HG03139 (cell line): ENCODE measurements around the gene SAFB2.
A peak's percentile ranks its signal among the peaks of the same experiment; 100 is the strongest.

Experiments used
- ATAC-seq: cut with Tn5 transposase; IDR thresholded peaks from one replicate; pipeline ENCODE4 v1.9.1; 2021; ENCODE audit not compliant: unreplicated experiment

SAFB2 gene

GRCh38 chr19:5622465-5623396 lies at the start of gene SAFB2, which contains the start of gene SAFB:
Gene SAFB2 (minus strand): TSS chr19:5622776. CDS start chr19:5622715, 61 bp downstream.
Gene SAFB (plus strand): TSS chr19:5623083. CDS start chr19:5623206, 123 bp downstream.
- ATAC-seq, result peak; percentile 80

- ATAC-seq, result no peak
Observed at GRCh38 chr19:5671600-5671999, 49.0 kb upstream of the SAFB2 start.

DNA sequence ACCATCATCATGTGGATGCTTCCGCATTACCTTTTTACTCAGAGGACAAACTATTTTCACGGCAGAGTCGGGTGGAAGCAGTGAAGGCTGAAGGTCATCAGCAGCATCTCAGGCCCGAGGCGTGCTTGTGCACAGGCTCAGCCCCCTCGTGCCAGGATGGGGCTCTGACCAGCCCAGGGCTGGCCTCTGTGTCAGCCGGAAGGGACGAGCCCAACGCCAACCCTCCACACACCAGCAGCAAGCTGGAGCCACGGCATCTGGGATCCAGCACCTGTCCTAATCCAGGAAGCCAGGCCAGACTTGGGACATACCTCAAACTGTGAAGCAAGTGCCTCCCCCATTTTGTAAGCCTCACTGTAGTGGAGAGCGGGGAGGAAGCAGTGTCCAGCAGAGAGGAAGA lies 46.6 kb upstream of the SAFB2 start:
- ATAC-seq, result no peak

- no peak for ATAC-seq
Observed at GRCh38 chr19:5667751-5668271, 45.2 kb upstream of the SAFB2 start.

DNA sequence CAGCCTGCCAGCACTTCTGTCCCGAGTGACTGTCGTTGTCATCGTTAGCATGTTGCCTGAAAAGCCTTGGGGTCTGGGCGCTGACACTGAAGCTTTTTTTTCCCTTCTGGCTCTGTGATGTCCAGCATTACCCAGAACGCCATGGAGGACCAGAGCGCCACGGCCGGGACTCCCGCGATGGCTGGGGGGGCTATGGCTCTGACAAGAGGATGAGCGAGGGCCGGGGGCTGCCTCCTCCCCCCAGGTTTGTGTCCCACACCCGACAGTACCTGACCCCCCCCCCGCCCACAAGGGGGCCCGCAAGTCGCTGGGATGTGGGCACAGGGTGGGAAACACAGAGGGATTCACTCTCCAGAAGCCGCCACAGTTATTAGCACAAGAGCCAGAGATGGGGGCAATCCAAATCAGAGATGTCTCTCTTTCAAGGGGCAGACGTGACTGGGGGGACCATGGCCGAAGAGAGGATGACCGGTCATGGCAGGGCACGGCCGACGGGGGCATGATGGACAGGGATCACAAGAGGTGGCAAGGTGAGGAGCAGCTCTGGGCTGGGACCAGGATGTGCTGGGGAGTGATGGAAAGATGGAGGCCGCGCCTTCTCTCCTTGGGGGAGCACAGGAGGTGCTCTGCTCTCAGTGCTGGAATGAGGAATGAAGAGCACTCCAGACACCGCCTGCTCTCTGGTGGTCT lies 44.5 kb upstream of the SAFB2 start:
- ATAC-seq, result no peak

DNA sequence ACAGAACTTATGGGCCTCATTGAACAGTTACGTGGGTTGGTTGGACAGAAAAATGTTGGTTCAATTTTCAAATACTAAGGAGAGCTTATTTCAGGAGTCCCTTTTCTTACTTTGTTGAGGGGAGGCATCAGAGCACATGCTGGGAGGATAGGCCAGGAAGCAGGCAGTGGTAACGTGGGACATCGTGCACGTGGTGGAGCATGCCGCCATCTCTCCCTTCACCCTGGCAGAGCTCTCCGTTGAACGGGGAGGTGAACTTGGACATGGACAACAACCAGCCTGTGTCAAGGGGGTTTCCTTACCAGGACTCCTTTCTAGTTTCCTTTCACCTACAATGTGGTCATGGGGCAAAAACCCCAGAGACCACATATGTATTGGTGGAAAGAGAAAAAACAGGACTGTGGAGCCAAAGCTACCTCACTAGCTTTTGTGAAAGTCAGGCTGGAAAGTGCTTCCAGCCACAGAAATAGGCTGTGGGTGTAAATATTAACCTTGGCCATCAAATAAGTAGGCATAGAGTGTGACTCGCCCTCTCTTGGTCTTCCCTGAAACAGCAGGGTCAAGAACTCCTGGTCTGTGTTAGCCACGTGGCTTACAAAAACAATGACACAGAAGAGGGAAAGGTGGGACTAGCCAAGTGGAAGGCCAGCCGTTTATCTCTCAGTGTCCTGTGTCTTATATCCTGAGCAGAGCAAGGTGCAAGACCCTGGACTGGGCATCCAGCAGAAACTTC lies 43.4 kb upstream of the SAFB2 start:
- ATAC-seq, result no peak

- ATAC-seq, result no peak
Observed at GRCh38 chr19:5664515-5664914, 41.9 kb upstream of the SAFB2 start.

DNA sequence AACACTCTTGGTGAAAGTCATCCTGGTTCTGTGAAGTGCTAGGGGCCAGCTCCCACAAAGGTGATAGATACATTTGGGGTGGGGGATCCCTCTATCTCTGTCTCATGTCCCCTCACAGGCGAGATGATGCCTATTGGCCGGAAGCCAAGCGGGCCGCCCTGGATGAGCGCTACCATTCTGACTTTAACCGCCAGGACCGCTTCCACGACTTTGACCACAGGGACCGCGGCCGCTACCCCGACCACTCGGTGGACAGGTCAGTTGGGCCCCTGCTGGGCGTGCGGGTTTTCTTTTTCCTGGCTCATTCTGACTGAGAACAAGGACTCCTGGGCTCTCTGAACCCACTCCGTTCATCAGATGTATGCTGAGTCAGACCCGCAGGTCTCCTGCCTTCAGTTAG lies 41.3 kb upstream of the SAFB2 start:
- no peak for ATAC-seq

GRCh38 chr19:5661483-5661882 lies 38.9 kb upstream of the SAFB2 start:
- no peak for ATAC-seq

GRCh38 chr19:5655412-5655811 lies 32.8 kb upstream of the SAFB2 start:
- no peak for ATAC-seq

- ATAC-seq, result no peak
Observed at GRCh38 chr19:5654931-5655330, 32.4 kb upstream of the SAFB2 start.

GRCh38 chr19:5652261-5652660 lies 29.7 kb upstream of the SAFB2 start:
- no peak for ATAC-seq

DNA sequence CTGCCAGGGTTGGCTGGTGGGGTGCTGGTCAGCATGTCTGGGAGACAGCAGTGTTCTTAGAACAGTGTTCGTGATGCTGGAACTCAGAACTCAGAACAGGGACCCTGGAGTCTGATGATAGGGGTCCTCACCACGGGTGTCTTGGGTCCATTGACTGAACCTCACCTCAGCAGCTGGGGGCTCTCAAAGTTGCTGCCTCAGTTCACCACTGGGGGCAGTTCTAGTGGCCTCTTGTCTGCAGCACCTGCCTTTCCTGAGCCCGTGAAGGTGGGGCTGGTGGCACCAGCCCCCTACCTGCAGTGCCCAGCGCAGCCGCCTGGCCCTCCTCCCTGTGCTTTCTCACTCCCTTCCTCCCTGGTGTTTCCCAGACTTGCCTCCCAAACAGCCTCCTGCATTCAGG lies 28.8 kb upstream of the SAFB2 start:
- no peak for ATAC-seq

GRCh38 chr19:5648464-5648863 lies 25.9 kb upstream of the SAFB2 start:
- no peak for ATAC-seq

DNA sequence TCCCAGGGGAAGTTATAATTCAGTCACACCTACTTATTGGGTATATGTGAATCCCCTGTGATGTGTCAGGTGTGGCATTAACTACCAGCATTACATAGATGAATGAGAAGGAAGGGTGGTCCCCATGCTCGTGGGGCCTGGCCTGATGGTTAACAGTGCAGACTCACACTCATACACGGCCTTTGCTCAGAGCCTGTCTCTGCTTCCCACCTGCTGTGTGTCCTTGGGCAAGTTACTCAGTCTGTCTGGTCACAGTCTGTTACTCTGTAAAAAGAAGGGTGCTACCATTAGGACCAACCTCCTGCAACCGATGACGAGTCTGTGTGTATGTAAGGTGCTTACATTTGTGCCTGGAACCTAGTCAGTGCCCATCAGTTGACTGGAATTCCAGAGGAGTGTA lies 24.1 kb upstream of the SAFB2 start:
- ATAC-seq, result no peak

DNA sequence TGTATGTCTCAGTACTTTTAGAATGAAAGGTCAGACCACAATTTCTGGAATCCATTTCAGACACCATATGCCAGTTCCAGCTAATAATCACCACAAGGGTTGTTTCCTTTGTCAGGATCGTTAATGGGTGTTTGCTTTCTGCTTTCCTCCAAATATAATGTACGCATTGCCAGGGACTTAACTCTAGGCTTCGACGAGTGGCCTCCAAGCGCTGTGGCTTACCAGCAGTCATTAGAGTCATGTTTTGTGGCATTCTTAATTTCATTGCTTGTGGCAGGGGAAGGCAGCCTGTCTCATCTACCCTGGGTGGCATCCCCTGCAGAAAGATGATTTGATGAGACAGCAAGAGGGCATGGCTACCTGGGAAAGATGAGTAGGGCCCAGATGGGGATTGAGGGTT lies 22.8 kb upstream of the SAFB2 start:
- ATAC-seq, result no peak

DNA sequence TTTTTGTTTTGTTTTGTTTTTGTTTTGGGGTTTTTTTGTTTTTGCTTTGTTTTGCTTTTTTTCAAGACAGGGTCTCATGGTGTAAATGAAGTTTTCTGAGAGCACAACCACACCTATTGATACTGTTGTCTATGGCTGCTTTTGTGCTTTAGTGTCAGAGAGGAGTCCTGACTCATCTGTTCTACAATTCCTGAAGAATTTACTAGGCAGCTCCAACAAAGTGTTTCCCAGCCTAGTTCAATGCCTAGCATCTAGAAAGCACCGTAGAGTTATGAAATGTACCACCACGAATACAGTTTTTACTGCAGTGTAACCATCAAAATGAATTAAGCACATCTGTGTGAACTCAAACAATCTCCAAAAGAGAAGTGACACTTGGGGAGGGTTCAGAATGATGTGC lies 21.5 kb upstream of the SAFB2 start:
- ATAC-seq, result no peak

DNA sequence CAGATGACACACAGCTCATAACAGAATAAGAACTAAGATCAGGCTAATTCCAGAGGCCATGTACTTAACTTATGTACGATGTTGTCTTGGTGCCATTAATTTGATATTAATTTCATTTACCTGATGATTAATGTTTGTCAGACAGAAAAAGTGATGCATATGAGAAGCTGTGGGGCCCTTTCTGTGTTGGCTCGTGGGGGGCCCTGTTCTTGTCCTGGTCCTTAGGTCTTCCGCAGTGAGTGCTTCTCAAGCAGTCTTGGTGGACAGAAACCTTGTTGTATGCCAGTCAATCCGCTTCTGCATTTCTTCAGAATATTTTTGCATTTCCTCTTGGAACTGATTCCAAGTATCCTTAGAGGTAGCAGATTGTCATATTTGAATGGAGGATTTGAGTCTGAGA lies 20.5 kb upstream of the SAFB2 start:
- no peak for ATAC-seq

- no peak for ATAC-seq
Observed at GRCh38 chr19:5642204-5642603, 19.6 kb upstream of the SAFB2 start.

- no peak for ATAC-seq
Observed at GRCh38 chr19:5641171-5641570, 18.6 kb upstream of the SAFB2 start.

- no peak for ATAC-seq
Observed at GRCh38 chr19:5637971-5638370, 15.4 kb upstream of the SAFB2 start.
